PC-3 (cell line): Measurements from ENCODE around the gene INPP5K. TPM values are rescaled to one million over a fixed set of nuclear protein-coding genes. Genes with fewer than 3 reads are reported as not detected.

Source experiments
- ATAC-seq: fragments of 200-7000 bp; cut with Tn5 transposase; 2 replicates; pipeline ENCODE4 v1.9.1; 2020; ENCODE audit warnings: mild to moderate bottlenecking, moderate library complexity
- BruUV-seq: library from RNA; stranded (reverse); fragments of 400-500 nt; replicated peaks from 2 replicates; lab custom pipeline; 2021; lab: Mats Ljungman, UMichigan
- CTCF ChIA-PET: fragments of 300-600 bp; sonication (Branson Sonifier 250); formaldehyde crosslinking; loops from one replicate; lab custom pipeline; 2022; ENCODE audit warnings: antibody characterized with exemption; lab: Charles Lee
- POLR2A ChIA-PET: fragments of 300-600 bp; sonication (Branson Sonifier 250); formaldehyde crosslinking; loops from one replicate; lab custom pipeline; 2022; ENCODE audit warnings: antibody characterized with exemption; ENCODE audit not compliant: unreplicated experiment; lab: Charles Lee
- DNase-seq: peaks from one replicate; pipeline ENCODE4 v3.0.0-alpha.2; 2015
- H2AFZ ChIP-seq: fragments of 300-600 bp; sonication (generic); 2 replicates; pipeline ENCODE4 v1.6.0; 2016; ENCODE audit warnings: antibody characterized with exemption, low read length
- H3F3A ChIP-seq: fragments of 300-600 bp; sonication (generic); one replicate; pipeline ENCODE4 v1.6.0; 2017; ENCODE audit warnings: antibody characterized with exemption, low read length, control low read depth, mild to moderate bottlenecking; ENCODE audit not compliant: unreplicated experiment
- H3K27ac ChIP-seq: fragments of 300-600 bp; sonication (generic); 2 replicates; pipeline ENCODE4 v1.5.1; 2016; ENCODE audit warnings: mild to moderate bottlenecking, low read length
- H3K27me3 ChIP-seq: fragments of 300-600 bp; sonication (generic); 2 replicates; pipeline ENCODE4 v1.6.1; 2016; ENCODE audit warnings: low read length, mixed read lengths
- H3K36me3 ChIP-seq: fragments of 300-600 bp; sonication (generic); 2 replicates; pipeline ENCODE4 v1.6.1; 2016; ENCODE audit warnings: low read depth, mixed run types, low read length, mixed read lengths
- H3K4me1 ChIP-seq: fragments of 300-600 bp; sonication (generic); 2 replicates; pipeline ENCODE4 v1.5.1; 2016; ENCODE audit warnings: low read length; ENCODE audit not compliant: insufficient read depth
- H3K4me2 ChIP-seq: fragments of 300-600 bp; sonication (generic); 2 replicates; pipeline ENCODE4 v1.6.0; 2016; ENCODE audit warnings: low read length
- H3K4me3 ChIP-seq: fragments of 300-600 bp; sonication (generic); 2 replicates; pipeline ENCODE4 v1.5.1; 2016; ENCODE audit warnings: mild to moderate bottlenecking, low read length, mixed read lengths
- H3K79me2 ChIP-seq: fragments of 300-600 bp; sonication (generic); 2 replicates; pipeline ENCODE4 v1.6.1; 2017; ENCODE audit warnings: low read length, mixed read lengths
- H3K9ac ChIP-seq: fragments of 300-600 bp; sonication (generic); 2 replicates; pipeline ENCODE4 v1.6.0; 2016; ENCODE audit warnings: mild to moderate bottlenecking, low read length
- H3K9me2 ChIP-seq: fragments of 300-600 bp; sonication (generic); replicated peaks from 2 replicates; pipeline ENCODE4 v1.6.1; 2016; ENCODE audit warnings: mixed run types, low read length, mixed read lengths
- H3K9me3 ChIP-seq: fragments of 300-600 bp; sonication (generic); 2 replicates; pipeline ENCODE4 v1.6.1; 2016; ENCODE audit warnings: low read length, mixed read lengths
- H4K20me1 ChIP-seq: fragments of 300-600 bp; sonication (generic); 2 replicates; pipeline ENCODE4 v1.6.1; 2016; ENCODE audit warnings: low read length, mixed read lengths
- CTCF ChIP-seq: fragments of 300-600 bp; sonication (generic); conservative IDR thresholded peaks from 2 replicates; pipeline ENCODE4 v1.5.1; 2017; ENCODE audit warnings: antibody characterized with exemption, low read depth, mild to moderate bottlenecking, low read length
- EZH2 ChIP-seq: fragments of 300-600 bp; sonication (generic); IDR thresholded peaks from one replicate; pipeline ENCODE4 v1.6.1; 2017; ENCODE audit warnings: antibody characterized with exemption, mild to moderate bottlenecking, low read length; ENCODE audit not compliant: unreplicated experiment
- EZH2phosphoT487 ChIP-seq: fragments of 300-600 bp; sonication (generic); IDR thresholded peaks from 2 replicates; pipeline ENCODE4 v1.6.1; 2018; ENCODE audit warnings: mild to moderate bottlenecking, antibody characterized with exemption, low read length, borderline replicate concordance
- intact Hi-C: fragments of 100-400 bp; cut with micrococcal nuclease; formaldehyde crosslinking; loops from 2 replicates; pipeline ENCODE4 v1.9.0; 2023
- total RNA-seq: library from RNA; depleted of rRNA; stranded (reverse); fragments of >200 nt; gene quantifications from 2 replicates; pipeline ENCODE4 v1.2.3, GENCODE V29; 2014

The INPP5K gene
- total RNA-seq, 1 experiment from 2014 or later, result 52.6 TPM

DNA sequence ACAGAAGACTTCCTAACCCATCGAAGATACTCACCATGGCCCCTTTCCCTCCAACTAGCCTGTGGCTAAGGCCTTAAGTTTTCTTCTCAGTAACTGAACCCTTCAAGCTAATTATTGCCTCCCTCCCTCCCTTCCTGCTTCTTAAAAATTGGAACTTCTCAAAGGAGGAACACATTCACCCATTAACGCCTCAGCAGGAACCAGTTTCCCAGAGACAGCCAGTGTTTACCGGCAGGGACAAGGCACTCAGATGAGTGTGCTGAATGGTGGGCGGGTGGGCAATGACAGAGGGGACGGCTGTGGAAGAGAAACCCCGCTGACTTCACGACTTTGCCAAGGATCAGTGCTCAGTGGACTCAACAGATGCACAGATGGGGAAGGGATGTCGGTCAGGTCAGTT, 25.9 kb upstream of the INPP5K start:
- no peaks in the 10 kb centered on the region for H4K20me1 ChIP-seq

DNA sequence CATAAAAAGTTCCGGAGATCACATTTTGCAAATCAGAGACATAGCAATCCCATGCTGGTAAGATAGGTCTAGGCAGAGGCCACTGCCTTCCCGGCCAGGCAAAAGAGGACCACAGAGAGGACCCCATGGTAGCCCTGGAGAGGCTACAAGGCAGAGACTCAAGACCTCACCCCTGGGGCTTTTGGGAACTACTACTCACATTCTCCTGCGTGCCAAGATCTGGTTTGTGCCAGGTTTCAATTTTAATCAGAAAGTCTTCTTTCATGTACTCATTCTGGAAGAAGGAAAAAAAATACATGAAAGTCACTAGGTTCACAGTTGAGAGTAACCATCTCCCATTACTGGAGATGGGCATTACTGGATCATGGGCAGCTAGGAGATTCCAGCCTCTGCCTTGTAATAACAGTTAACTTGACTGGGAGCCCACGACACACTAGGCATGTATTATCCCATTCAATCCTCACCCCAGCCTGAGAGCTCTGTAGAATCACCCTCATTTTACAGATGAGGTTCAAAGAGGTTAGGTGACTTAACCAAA, 25.0 kb upstream of the INPP5K start:
- intact Hi-C loops, result no loop called here
- Histone ChIP-seq H2AFZ (no peak overlapping the region), H3F3A (no peaks in the 10 kb centered on the region), H3K4me3 (no peak overlapping the region), H3K4me1 (no peaks in the 10 kb centered on the region), H3K27ac (no peak overlapping the region), H3K27me3 (no peaks in the 10 kb centered on the region), H3K79me2 (no peaks in the 10 kb centered on the region), H3K36me3 (peaks cover 6% of the 10 kb centered on the region), H4K20me1 (no peaks in the 10 kb centered on the region), H3K4me2 (no peak overlapping the region), H3K9me2 (no peaks in the 10 kb centered on the region), H3K9ac (no peak overlapping the region), H3K9me3 (no peaks in the 10 kb centered on the region)
- BruUV-seq, result no TSS peak
- ATAC-seq (no peak), DNase-seq (no peak)
- TF ChIP-seq CTCF (no peak), EZH2phosphoT487 (no peak)
- ChIA-PET POLR2A (no interaction called here), CTCF (no interaction called here)

More for the DNA sequence above, 25.9 kb upstream of the INPP5K start:
- Histone ChIP-seq H3K4me3 (no peak overlapping the region), H3K9ac (no peak overlapping the region), H3K79me2 (no peaks in the 10 kb centered on the region), H3K27ac (no peak overlapping the region), H2AFZ (no peak overlapping the region), H3K4me2 (no peak overlapping the region), H3K4me1 (no peaks in the 10 kb centered on the region), H3K9me3 (no peaks in the 10 kb centered on the region), H3K9me2 (no peaks in the 10 kb centered on the region), H3K36me3 (peaks cover 6% of the 10 kb centered on the region), H3K27me3 (no peaks in the 10 kb centered on the region), H3F3A (no peaks in the 10 kb centered on the region)
- TF ChIP-seq EZH2phosphoT487 (no peak), CTCF (no peak), EZH2 (no peak)
- ATAC-seq (no peak), DNase-seq (no peak)
- POLR2A ChIA-PET, result no interaction called here
- BruUV-seq, result no TSS peak
- CTCF ChIA-PET, result no interaction called here
- intact Hi-C loops, result no loop called here

- CTCF ChIA-PET, result no interaction called here
- TF ChIP-seq EZH2 (no peak), CTCF (no peak), EZH2phosphoT487 (no peak)
- peaks cover 6% of the 10 kb centered on the region for H3K36me3 ChIP-seq
- BruUV-seq, result no TSS peak
- H3K4me3 ChIP-seq, result no peak overlapping the region
- no peaks in the 10 kb centered on the region for H4K20me1 ChIP-seq
- no peaks in the 10 kb centered on the region for H3K27me3 ChIP-seq
- H3K4me2 ChIP-seq, result no peak overlapping the region
- no peaks in the 10 kb centered on the region for H3F3A ChIP-seq
- DNase-seq (no peak), ATAC-seq (no peak)
- H2AFZ ChIP-seq, result no peak overlapping the region
- no peaks in the 10 kb centered on the region for H3K9me3 ChIP-seq
- no peak overlapping the region for H3K9ac ChIP-seq
- H3K9me2 ChIP-seq, result no peaks in the 10 kb centered on the region
- no peaks in the 10 kb centered on the region for H3K79me2 ChIP-seq
- intact Hi-C loops, result no loop called here
- no peaks in the 10 kb centered on the region for H3K4me1 ChIP-seq
- POLR2A ChIA-PET, result no interaction called here
- H3K27ac ChIP-seq, result no peak overlapping the region
Measured at GRCh38 chr17:1539811-1540210, 23.4 kb upstream of the INPP5K start.
